GM19438 (cell line): ENCODE measurements around the gene ZNFX1.
"Not testable (repeated sequence)": the region's sequence is repeated elsewhere in the genome, so short reads cannot be mapped to it uniquely, and the experiment has no call there.

ENCODE experiments used
- ATAC-seq: cut with Tn5 transposase; IDR thresholded peaks from one replicate; pipeline ENCODE4 v1.9.1; 2021; ENCODE audit warnings: low read depth; ENCODE audit not compliant: unreplicated experiment

Gene ZNFX1

DNA sequence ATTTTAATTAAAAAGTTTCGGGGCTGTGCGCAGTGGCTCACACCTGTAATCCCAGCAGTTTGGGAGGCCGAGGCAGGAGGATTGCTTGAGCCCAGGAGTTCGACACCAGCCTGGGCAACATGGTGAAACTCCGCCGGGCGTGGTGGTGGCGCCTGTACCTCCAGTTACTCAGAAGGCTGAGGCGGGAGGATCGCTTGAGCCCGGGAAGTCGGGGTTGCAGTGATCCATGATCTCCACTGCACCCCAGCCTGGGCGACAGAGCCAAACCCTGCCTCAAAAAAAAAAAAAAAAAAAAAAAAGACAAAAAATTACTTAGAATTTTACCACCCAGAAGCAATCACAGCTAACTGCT, 59.1 kb downstream of the ZNFX1 start:
- peak; percentile 5 for ATAC-seq

DNA sequence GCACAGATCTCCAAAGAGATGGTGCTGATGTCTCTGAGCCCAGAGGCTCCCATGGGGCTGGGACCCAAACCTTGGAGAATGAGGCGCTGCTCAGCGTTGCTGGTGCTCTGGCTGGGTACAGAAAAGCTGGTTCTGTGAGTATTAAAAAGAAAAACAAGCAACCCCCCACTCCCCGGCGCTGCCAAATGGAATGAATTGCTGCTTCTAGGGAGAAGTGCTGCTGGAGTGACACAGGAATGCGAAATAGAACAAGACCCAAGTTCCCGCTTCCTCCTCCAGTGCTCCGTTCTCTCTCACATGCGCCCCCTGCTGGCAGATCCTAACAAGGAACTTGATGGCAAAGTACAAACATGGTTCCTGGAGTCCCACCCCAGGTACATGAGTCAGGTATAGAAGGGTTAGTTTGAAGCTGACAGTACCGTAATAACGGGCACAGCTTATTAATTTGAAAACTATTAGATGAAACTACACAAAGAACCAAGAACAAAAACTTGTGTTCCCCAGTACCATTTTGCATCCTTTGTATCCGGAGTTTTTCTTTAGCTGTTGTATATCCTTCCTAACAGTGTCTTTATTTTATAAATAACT, 60.8 kb downstream of the ZNFX1 start:
- ATAC-seq: no peak

DNA sequence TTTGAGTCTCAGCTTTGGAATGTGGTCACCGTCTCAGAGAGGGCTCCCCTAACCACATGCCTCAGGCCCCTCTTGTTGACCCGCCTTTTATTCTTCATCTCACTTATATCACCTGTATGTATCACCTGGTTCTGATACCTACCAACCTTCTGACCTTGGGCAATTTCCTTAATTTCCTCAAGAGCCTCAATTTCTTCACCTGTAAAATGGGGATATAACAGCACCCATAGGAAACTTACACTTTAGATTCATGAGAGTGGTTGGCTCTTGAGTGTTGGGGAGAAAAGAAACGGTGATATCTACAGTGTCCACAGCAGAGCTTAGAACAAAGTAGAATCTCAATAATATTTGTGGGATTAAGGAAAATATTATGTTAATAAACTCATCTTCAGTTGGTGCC, 62.6 kb downstream of the ZNFX1 start:
- no peak for ATAC-seq

DNA sequence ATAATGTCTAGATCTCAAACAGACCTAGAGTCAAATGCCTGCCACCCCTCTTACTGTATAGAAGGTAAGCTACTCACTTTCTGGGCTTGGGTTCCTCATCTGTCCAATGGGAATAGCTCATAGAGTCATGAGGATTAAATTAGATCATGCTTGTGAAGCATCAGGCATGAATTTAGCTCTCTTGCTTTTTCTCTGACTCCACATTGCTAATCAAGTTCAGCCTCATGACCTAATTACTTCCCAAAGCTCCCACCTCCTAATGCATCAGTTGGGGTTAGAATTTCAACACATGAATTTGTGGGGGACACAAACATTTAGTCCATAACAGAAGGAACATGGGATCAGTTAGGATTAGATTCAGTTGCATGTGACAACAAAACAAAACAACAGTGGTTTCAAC, 63.3 kb downstream of the ZNFX1 start:
- no peak for ATAC-seq

DNA sequence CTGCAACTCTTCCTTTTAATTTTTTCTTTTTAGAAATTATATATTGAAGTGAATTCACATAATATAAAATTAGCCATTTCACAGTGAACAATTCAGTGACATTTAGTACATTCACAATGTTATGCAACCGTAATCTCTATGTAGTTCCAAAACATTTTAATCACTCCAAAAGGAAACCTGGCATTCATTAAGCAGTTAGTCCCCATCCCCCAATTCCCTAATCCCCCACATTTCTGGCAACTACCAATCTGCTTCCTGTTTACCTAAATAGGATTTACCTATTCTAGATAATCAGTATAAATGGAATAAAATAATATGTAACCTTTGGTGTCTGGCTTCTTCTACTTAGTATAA, 67.1 kb downstream of the ZNFX1 start:
- ATAC-seq: no peak

DNA sequence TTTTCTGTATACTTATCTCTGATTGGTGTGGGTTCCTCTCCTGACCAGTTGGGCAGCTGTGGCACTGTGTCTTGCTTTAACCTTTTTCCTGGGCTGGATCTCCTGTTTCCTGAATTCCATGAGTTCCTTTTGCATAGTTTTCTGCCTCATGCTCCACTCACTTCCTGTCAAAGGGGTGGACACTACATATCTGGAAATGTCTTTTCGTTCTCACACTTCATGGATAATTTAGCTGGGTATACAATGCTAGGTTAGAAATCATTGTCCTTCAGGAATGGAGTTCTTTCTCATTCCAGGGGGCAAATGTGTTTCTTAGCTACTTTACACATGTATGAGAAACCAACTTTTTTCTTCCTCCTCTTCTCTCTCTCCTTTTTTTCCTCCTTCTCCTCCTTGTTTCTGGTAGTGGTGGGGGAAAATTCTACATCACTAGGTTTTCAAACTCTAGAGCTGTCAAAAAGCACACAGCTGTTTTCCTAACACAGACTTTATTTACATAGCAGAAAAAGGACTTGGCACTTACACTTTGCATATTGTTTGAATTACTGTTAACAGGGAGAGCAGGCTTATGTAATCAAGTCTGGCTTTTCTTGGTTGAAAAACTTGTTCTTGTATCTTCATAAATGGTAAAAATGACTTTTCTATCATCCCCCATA, 67.6 kb downstream of the ZNFX1 start:
- ATAC-seq: no peak

DNA sequence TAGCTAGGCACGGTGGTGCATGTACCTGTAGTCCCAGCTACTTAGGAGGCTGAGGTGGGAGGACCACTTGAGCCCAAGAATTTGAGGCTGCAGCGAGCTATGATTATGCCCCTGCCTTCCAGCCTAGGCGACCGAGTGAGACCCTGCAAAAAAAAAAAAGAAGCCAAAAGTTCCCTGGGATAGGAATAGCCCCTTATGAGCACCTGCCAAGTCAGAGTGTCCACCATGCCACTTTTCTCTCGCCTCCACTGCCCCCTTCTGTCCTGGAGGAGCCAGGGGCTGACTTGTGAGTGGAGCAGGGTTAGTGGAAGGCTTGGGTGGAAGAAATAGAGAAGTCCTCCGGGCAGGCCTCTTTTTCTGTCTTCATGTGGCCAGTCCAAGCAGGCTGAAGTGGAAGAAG, 70.8 kb downstream of the ZNFX1 start:
- no peak for ATAC-seq

DNA sequence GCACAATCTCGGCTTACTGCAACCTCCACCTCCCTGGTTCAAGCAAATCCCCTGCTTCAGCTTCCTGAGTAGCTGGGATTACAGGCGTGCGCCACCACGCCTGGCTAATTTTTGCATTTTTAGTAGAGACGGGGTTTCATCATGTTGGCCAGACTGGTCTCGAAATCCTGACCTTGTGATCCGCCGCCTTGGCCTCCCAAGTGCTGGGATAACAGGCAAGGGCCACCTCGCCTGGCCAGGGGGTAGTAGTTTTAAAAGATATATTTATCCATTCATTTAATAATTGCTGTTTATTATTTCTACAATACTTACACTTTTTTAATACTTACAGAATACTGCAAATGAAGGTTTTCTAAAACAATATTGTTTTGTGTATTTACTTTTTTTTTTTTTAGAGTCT, 74.1 kb downstream of the ZNFX1 start:
- ATAC-seq: no peak

DNA sequence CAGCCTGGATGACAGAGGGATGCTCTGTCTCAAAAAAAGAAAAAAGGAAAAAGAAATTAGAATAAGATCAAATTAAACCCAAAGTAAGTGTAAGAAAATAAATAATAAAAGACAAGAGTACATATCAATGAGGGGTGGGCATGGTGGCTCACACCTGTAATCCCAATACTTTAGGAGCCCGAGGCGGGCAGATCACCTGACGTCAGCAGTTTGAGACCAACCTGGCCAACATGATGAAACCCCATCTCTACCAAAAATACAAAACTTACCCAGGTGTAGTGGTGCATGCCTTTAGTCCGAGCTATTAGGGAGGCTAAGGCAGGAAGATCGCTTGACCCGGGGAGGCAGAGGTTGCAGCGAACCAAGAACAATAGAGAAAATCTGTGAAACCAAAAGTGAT, 74.8 kb downstream of the ZNFX1 start:
- no peak for ATAC-seq

DNA sequence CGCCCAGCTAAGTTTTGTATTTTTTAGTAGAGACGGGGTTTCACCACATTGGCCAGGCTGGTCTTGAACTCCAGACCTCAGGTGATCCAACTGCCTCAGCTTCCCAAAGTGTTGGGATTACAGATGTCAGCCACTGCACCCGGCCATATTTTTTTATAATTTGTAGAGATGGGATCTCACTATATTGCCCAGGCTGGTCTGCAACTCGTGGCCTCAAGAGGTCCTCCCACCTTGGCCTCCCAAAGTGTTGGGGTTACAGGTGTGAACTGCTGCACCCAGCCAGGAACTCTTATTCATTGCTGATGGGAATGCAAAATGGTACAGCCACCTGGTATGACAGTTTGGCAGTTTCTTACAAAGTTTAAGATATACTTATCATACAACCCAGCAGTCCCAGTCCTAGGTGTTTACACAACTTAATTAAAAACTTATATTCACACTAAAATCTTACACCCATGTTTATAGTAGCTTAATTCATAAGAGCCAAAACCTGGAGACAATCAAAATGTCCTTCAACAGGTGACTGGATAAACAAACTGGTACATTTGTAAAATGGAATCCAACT, 78.0 kb downstream of the ZNFX1 start:
- ATAC-seq: no peak

DNA sequence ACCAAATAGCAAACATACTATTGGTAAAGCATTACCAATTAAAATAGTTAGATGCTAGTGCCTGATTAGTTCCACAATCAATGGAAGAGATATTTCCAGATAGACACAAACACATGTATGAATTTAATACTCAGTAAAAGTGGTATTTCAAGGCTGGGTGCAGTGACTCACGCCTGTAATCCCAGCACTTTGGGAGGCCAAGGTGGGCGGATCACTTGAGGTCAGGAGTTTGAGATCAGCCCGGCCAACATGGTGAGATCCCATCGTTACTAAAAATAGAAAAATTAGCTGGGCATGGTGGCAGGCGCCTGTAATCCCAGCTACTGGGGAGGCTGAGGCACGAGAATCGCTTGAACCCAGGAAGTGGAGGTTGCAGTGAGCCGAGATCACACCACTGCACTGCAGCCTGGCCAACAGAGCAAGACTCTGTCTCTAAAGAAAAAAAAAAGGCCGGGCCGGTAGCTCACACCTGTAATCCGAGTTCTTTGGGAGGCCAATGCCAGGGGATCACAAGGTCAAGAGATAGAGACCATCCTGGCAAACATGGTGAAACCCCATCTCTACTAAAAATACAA, 84.8 kb downstream of the ZNFX1 start:
- not testable (repeated sequence) for ATAC-seq
